CD4-positive, alpha-beta T cell treated with Interferon alpha-2 for 1 hour (primary cell): Measurements from ENCODE around the gene RBKS.
"Not testable (repeated sequence)": the region's sequence is repeated elsewhere in the genome, so short reads cannot be mapped to it uniquely, and the experiment has no call there.

Experiments
- DNase-seq, 2 donors: peaks; one replicate each; pipeline ENCODE4 v3.0.0-alpha.2; 2020 to 2022

RBKS gene

GRCh38 chr2:27869763-27870162 is 20.4 kb downstream of the RBKS start:
- no peak for DNase-seq

DNA sequence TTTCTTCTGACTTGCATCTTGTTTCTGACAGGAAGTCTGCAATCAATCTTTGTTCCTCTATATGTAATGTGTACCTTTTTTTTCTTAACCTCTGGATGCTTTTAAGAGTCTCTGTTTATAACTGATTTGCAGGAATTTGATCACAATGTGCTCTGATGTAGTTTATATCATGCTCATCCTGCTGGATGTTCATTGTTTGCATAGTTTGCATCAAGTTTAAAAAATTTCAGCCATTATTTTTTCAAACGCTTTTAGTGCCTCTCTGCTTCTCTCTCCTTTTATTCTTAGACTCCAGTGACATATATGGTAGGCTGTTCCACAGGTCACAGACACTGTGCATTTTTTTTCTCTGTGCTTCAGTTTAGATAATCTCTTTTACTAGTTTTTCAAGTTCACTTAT is 23.9 kb downstream of the RBKS start:
- DNase-seq = no peak

- not testable (repeated sequence) for DNase-seq
These were observed 26.2 kb downstream of the RBKS start for GRCh38 chr2:27863955-27864354.

DNA sequence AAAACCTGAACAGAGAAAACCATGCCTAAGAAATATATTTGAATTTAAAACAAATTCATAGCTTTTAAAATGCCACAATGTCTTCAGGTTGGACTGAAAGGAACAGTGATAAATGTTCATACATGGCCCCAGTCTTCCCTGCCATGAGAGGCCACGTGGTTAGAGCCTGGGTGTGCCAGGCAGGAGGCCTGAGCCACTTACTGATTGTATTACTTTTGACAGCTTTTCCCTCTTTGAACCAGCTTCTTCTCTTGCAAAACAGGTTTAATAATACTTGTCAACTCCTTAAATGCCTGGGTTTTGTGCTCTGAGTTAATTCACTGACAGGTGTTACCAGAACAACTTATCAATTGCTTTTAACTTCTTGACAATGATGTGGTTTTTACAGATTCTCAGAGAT is 27.0 kb downstream of the RBKS start:
- DNase-seq = no peak

DNA sequence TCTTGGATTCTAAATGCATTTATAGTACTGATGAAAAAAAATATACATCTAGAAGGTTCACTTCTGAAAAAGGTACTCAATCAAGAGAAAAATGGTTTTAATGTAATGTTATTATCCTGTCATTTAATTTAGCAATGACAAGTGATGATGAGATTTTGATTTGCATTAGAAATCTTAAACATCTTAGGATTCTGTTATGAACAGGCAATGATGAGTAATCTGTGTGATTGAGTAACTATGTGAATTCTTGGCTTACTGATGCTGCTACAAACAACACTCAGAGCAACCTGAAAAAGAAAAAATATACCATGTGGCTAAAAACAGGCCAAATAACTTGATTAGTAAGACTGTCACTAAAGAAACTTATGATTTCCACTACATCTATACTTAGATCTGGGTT is 30.1 kb downstream of the RBKS start:
- DNase-seq = no peak

DNA sequence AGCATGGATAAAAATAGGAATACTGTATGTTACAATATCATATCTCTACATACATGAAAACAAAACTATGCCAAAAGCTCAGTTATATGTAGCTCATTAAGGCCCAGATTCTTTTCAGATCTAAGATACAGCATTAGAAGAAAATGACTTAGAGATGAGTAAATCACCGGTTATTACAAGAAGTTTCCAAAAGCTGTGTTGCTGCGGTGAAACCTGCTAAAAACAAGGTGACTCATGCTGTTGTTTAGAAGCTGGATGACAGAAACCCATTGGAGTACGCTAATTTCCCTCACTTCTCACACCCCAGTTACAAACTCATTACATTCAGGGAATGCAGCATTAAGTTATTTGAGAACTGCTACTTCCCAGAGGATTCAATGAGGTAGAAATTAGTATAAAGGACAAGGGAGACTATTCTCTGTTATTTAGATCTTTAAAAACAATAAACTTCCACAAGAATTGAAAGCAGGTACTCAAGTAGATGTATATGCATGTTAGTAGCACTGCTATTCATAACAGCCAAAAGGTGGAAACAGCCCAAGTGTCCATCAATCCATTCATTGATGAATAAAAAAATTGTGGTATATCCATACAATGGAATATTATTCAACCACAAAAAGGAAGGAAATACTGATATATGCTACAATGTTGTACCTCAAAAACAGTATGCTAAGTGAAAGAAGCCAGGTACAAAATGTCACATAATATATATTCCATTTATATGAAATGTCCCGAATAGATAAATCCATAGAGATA is 32.6 kb downstream of the RBKS start:
- DNase-seq = no peak

DNA sequence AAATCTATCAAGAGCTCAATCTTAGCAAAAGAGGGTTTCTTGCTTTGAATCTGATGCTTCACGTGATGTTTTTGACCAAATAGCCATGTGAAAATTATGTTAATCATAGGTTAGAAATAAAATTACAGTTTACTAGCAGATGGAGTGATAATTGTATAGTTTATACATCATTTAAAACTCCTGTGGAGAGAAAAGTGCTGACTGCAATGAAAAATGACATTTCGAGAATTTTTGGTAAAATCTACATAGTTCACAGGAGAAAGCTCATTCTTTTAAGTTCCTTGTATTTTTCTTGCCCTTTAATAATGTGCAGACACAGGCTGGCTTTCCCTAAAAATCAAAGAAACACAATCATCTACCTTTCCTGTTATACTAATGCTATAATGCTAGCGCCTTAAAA is 33.2 kb downstream of the RBKS start:
- DNase-seq = no peak

DNA sequence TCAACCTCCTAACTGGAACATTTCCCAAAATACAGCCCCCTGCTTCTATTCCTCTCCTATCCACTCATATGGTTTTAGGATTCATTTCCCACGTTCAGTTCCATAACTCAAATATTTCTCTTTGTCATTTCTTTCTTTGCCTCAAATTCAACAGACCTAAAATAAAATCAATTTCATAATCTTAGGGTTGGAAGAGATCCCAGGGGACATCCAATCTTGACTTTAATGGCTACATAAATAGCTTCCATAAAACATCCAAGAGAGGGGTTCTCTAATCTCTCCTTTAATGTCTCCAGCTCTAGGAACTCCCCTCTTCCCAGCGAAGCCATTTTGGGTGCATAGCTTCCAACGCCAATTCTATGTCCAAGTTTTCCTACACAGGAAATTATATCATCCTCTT is 33.8 kb downstream of the RBKS start:
- no peak for DNase-seq

DNA sequence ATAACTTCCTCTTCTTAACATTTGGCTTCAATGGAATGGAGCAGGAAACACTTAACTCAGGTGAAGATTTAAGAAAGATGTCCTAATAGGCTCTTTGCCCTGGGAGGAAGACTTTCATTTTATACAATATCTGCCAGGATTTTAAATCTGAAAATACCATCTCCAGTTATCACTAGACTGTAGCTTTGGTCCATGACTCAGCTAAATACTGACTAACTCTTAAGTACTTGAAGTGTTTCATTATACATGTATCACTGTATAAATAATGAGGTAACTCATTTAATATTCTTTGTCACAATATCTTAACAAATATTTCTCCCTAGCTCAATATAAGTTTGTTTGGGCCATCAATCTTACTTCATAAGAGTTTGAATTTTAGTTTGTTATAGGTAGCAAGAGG is 34.7 kb downstream of the RBKS start:
- DNase-seq = no peak

GRCh38 chr2:27854229-27854862 is 35.8 kb downstream of the RBKS start:
- peak in 1 of 2 donors; percentile 10 for DNase-seq

- DNase-seq = no peak
These were observed 37.5 kb downstream of the RBKS start for GRCh38 chr2:27852691-27853090.

- no peak for DNase-seq
These were observed 40.5 kb downstream of the RBKS start for GRCh38 chr2:27849558-27850205.

DNA sequence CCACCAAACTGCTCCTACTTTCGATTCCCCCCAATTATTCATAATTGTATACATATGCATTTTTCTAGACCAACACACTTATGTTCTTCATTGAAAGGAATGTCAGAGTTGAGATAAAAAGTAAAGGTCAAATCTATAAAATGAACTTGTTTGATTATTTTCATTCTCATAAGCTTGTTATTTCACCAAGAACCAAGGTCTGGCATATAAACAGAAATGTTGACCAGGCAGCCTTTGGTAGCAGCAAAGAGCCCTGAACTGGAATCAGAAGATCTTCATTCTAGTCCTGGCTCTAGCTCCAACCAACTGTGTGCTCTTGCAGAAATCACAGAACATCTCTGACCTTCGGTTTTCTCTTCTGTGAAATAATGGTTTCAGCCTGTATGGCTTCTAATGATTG is 42.9 kb downstream of the RBKS start:
- DNase-seq = no peak

- no peak for DNase-seq
These were observed 45.3 kb downstream of the RBKS start for GRCh38 chr2:27844821-27845255.

DNA sequence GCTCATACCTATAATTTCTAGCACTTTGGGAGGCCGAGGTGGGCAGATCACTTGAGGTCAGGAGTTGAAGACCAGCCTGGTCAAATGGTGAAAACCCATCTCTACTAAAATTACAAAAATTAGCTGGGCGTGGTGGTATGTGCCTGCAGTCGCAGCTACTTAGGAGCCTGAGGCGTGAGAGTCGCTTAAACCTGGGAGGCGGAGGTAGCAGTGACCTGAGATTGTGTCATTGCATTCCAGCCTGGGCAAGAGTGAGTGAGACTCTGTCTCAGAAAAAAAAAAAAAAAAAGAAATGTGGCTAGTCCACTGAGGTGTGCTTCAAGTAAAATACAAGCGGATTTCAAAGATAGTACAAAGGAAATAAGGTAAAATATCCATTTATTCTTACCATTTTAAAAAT is 46.2 kb downstream of the RBKS start:
- DNase-seq = no peak

GRCh38 chr2:27842894-27843293 is 47.3 kb downstream of the RBKS start:
- DNase-seq = no peak

GRCh38 chr2:27839022-27839618 is 51.1 kb downstream of the RBKS start:
- DNase-seq = no peak

GRCh38 chr2:27838502-27838901 is 51.7 kb downstream of the RBKS start:
- no peak for DNase-seq

DNA sequence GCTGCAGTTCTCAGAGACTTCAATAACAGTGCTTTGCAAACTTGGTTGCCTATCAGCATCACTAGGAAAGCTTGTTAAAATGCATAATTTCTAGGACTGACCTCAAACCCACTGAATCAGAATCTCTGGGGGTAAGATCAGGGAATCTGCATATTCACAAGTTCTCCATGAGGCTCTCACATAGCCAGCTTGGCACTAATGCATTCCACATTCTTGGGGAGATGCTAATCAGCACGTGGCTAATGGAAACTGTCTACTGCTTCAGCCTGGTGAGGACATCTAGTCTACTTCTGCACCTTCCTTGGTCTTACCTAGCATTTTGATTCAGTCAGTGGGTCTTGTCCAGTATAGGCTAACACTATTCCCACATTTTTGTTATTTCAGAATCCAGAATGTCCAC is 56.3 kb downstream of the RBKS start:
- DNase-seq = no peak

DNA sequence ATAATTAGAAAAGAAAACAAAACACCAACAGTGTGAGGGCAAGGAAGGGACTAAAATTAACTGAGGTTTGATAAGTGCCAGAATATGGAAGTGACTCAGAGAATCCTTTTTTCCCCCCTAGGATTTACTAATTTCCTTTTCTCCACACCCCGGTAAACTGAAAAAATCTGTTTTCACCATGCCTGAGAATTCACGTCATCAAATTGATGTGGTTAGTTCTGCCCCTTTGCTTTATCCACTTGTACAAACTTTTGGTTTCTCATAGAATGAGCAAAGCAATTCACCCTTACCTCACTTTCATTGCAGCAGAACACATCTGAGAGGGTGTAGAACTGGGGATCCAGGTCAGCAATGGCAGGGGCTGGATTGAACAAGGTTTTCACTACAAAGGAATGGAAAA is 57.8 kb downstream of the RBKS start:
- DNase-seq = peak in 1 of 2 donors; percentile 3

GRCh38 chr2:27831279-27832050 is 58.7 kb downstream of the RBKS start:
- no peak for DNase-seq

DNA sequence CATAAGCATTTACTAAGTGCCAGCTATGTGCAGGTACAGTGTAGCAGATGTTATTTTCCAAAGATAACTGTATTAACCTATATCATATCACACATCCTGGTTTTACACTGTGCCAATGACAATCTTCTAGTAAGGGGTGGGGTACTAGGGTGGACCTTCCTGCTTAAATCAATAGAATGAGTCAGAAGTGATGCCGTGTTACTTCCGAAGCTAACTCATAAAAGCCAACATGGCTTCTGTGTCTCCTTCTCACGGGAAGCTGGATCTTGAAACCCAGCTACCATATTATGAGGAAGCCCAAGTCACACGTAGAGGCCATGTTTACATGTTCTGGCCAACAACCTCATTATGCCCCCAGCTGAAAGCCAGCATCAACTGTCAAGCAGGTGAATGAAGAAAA is 59.5 kb downstream of the RBKS start:
- no peak for DNase-seq

DNA sequence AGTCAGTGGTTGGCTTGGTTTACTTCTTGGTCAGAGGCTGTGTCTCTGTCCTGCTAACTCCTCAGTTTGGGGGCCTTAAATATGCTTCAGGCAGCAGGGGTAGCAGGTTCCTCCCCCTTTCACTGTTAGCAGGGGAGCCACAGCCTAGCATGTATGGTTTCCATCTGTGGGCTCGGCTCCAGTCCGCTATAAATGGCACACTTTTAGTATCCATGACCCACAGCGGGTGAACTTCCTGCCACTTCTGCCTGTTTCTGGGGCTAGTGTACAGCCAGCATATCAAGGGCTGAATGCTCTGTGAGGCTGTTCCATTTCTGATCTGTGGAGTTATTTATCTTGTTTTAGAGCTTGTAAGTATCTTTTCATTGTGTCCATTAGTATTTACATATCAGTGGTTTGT is 60.4 kb downstream of the RBKS start:
- DNase-seq = no peak
